ENCODE results near the gene ATF6B.
"Not testable (repeated sequence)": the region's sequence is repeated elsewhere in the genome, so short reads cannot be mapped to it uniquely, and the experiment has no call there.

The ATF6B gene

DNA sequence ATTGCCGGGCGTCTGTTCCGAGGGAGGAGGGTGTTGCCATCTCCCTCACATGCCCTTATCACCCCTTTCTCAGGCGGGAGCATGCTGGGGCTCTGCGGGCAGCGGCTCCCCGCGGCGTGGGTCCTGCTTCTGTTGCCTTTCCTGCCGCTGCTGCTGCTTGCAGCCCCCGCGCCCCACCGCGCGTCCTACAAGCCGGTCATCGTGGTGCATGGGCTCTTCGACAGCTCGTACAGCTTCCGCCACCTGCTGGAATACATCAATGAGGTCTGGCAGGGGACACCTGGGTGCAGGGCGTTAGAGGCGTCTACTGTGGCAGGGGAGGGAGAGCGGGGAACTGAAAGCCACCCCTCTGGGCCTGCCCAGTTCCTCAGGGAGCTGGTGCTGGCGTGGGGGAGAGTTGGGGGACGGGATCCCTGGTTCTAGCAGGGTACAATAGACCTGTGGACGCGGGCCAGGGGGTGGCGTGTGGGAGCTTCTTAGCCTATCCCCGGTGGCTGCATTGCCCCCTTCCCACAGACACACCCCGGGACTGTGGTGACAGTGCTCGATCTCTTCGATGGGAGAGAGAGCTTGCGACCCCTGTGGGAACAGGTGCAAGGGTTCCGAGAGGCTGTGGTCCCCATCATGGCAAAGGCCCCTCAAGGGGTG lies 26.6 kb upstream of the ATF6B start:
- DNase-seq (ENCODE audit: low read depth): peak; percentile 42

- DNase-seq (ENCODE audit: low read depth): peak; percentile 54
Measured at GRCh38 chr6:32153564-32154513, 25.8 kb upstream of the ATF6B start, which contains the start of gene PPT2. PPT2 (plus strand) TSS chr6:32154141; CDS start chr6:32154595, 454 bp downstream.

GRCh38 chr6:32152769-32153563 lies 24.9 kb upstream of the ATF6B start:
- DNase-seq (ENCODE audit: low read depth): no peak

DNA sequence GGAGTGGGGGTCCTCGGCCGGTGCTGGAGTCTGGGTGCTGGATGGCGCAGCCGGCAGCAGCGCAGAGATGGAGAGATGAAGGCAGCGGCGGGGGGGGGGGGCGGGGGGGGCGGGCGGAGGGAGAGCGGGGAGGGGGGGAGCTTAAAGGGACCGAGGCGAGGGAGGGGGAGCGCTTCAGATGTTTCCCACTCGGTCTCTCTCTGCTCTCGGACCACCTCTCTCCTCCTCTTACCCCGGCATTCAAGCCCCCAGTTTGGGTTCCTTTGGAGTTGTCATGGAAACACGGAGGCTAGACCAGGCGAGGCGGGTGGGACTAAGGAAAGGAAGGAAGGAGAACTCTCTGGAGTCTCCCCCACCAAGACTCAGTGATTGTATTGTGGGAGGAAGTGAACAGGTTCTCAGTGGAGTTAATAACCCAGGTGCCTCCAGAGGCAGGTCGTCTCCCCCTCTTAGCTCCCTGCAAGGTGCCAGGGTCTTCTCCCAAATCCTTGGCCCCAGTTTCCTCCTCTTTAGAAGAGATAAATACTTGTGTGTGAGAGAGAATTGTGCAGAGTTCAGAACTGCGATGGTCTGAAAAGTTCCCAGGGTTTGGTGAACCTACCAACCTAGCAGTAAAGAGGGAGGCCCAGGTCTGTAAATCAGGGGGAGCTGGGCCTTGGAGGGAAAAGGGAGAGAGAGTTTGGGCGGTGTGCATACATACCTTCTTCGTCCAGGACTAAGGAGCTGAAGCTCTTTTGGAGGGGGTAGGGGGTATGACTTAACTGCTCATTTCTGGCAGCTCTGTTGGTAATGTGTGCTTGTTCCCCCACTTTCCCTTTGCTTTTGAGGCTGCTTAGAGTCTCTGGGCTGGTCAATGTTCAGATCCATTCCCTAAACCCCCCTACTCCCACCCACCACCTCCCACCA lies 24.1 kb upstream of the ATF6B start, which contains the start of gene PRRT1:
TSS of gene PRRT1 (minus strand) at position 77 of the 906 bp plus-strand sequence. CDS start 112 bp downstream, outside the sequence.
- DNase-seq (ENCODE audit: low read depth): no peak

DNA sequence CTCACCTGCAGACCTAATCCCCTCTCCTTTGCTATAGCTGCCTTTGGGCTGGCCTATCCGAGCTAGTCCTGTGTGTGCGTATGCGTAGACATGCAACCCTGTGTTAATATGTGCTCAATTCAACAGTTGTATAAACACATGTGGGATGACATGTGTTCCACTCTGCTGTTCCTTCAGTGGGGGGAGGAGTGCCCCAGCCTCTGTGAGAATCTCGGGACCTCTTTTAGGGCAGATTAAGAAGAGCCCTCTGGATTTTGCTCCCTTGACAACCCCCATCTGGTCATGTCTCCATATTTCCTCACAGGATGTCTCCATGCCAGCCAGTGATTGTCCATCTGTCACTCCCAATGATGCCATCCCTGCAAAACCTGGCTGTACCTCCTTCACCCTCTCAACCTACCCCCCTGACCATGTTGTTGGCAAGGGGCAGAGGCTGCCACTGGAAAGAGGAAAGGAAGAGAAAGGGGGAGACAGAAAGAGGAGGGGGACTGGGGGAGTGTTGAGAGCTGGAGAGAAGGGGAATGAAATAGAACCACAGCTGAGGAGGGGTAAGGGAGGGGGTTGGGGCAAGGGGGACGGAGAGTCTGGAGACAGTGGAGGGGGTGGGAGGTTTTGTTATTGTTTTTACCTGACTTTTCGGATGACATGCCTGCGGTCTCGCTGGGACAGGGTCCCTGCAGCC lies 23.3 kb upstream of the ATF6B start:
- no peak for DNase-seq (ENCODE audit: low read depth)

DNA sequence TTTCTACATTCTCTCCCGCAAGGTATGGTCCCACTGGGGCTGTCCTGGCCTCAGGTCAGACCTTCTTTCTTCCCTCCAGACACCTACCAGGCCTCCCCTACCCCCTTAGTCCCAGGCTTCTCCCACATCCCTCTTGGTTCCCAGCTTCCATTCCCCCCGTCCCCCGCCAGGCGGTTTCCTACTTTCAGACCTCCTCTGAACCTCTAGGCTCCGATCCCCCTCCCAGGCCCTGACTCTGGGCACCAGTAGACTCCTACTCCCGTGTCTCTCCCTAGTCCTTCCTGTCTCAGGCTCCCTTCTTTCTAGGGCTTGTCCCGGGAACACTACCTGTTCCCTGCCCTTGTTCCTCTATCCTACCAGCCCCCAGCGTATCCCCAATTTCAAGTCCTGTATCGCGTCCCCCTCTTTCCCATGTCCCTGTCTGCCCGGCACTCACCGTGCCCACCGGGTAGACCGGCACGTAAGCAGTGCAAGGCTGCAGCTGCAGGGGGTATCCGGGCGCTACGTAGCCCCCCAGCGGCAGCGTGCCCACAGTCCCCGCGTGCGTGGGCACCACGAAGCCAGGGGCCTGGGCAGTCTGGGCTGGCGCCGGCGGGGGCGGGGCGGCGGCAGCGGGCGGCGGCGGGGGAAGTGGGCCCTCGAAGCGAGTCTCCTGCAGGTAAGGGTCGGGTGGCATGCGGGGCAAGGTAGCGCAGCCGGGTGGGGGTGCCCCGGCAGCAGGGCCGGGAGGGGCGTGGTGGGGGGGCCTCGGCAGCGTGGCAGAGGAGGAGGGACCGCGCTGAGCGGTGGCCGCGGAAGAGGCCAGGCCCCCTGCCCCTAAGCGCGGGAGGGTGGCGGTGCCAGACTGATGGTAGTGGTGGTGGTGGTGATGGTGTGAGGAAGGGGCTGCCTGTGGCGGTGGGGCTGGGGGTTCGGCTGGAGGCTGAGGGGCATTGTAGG lies 22.2 kb upstream of the ATF6B start:
- DNase-seq (ENCODE audit: low read depth): no peak

DNA sequence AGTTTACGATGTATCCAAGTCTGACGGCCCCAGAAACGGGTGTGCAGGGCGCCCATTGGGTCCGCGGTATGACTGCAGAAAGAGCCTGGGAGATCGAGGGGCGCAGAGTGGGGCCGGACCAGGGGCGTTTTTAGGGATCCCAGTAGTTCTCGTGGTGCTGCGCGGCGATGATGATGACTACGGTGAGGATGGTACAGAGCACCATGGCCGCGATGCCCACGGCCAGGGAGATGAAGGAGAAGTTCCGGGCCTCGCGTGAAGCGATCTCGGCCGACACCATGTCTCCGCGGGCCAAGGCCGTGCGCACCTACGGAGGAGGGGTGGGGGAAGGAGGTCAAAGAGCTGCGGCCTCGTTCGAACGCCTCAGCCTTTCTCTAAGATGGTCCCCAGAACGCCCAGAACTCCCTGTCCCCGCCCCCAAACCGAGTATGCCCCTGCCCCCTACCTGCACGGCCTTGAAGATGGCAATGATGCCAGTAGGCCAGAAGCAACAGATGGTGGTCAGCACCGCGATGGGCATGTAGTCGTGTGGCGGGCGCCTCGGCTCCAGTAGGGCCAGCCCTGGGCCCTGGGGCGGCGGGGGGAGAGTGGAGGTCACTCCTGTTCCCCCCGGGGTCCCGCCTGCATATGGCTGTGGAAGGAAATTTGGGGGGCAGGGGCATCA lies 21.2 kb upstream of the ATF6B start:
- DNase-seq (ENCODE audit: low read depth): no peak

- peak; percentile 38 for DNase-seq (ENCODE audit: low read depth)
Measured at GRCh38 chr6:32148289-32149091, 20.4 kb upstream of the ATF6B start.

- DNase-seq (ENCODE audit: low read depth): no peak
Measured at GRCh38 chr6:32147401-32148132, 19.5 kb upstream of the ATF6B start.

GRCh38 chr6:32146687-32147086 lies 18.6 kb upstream of the ATF6B start:
- no peak for DNase-seq (ENCODE audit: low read depth)

GRCh38 chr6:32146287-32146686 lies 18.2 kb upstream of the ATF6B start:
- no peak for DNase-seq (ENCODE audit: low read depth)

DNA sequence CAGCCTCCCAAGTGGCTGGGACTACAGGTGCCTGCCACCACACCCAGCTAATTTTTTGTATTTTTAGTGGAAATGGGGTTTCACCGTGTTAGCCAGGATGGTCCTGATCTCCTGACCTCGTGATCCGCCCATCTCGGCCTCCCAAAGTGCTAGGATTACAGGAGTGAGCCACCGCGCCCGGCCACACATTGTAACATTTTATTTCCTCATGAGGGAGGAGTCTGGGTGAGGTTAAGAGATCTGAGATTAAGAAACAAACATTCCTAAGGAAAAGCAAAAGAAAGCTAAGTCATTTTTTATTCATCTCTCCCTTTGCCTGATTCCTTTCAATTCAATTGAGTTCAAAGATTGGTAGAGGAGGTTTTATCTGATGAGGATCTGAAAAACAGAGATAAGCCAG lies 16.2 kb upstream of the ATF6B start:
- DNase-seq (ENCODE audit: low read depth): not testable (repeated sequence)

- no peak for DNase-seq (ENCODE audit: low read depth)
Measured at GRCh38 chr6:32140420-32141046, 12.5 kb upstream of the ATF6B start.

DNA sequence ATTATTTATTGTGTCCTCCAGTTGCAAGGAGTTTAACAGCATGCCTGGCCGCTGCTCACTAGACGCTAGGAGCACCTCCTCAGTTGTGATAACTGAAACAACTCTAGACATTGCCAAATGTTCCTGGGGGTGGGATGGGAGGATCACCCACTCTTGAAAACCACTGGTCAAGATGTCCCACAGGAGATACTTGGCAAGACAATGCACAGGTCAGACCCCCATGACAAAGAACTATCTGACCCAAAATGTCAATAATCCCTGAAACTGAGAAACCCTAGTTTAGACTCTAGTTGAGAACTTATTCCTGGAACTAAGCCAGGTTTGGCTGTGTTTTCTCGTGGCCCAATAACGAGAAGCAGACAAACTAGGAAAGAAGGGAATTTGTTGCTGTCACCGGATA lies 11.5 kb upstream of the ATF6B start:
- no peak for DNase-seq (ENCODE audit: low read depth)

DNA sequence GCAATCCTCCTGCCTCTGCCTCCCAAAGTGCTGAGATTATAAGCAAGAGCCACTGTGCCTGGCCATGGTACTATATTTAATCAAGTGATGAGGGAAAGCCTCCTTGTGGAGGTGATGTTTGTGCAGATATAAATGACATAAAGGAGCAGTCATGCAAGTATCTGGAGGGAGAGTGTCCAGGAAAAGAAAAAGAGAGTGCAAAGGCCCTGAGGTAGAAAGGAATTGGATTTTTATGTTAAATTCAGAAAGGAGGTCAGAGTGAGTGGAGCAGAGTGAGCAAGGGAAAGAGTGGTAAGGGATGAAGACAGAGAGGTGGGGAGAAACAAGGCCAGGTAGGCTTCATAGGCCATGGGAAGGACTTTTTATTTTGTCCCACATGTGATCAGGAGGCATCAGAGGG lies 9.4 kb upstream of the ATF6B start:
- DNase-seq (ENCODE audit: low read depth): no peak

GRCh38 chr6:32133786-32134185 lies 5.7 kb upstream of the ATF6B start:
- no peak for DNase-seq (ENCODE audit: low read depth)

DNA sequence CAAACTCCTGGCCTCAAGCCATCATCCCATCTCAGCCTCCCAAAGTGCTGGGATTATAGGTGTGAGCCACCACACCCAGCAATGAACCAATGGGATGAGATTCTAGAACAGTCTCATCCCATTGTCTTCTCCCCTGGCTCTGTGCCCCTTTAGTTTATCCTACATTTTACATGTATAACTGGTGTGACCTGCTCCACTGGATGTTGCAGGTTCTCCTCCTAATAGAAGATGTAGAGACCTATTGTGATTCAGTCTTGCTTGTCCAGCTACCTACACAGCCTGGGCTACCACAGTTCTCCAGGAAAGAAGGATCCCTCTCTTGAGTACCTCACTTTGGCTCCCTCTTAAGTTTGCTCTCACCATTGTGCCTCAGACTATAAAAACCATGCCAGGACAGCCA lies 4.1 kb upstream of the ATF6B start:
- DNase-seq (ENCODE audit: low read depth): no peak

Measured in stimulated activated CD8-positive, alpha-beta memory T cell treated with anti-CD3 and anti-CD28 coated beads, Interleukin-12 subunit alpha, Interleukin-12 subunit beta, amount 100 ng/mL, for 4 hours (primary cell).